HepG2 (cell line): ENCODE measurements around the gene USP7. TPM values are rescaled to one million over a fixed set of nuclear protein-coding genes. Genes with fewer than 3 reads are reported as not detected.

Experiments used
- CREB1 ChIP-seq, 2 experiments: fragments of 450-650 bp in 1 of 2; IDR thresholded peaks; 2 replicates each; pipeline ENCODE4 v1.6.1; 2016 to 2017; ENCODE audit warnings: control low read depth in 1 of 2, mild to moderate bottlenecking in 1 of 2, missing compliant biosample characterization in 1 of 2, missing genetic modification characterization in 1 of 2
- ERF ChIP-seq: IDR thresholded peaks from 2 replicates; pipeline ENCODE4 v1.6.1; 2018; ENCODE audit warnings: missing biosample characterization, missing genetic modification reagents
- FOXP1 ChIP-seq, 2 experiments: fragments of 450-650 bp in 1 of 2; IDR thresholded peaks; 2 replicates each; pipeline ENCODE4 v1.6.1; 2017 to 2018; ENCODE audit warnings: antibody characterized with exemption in 1 of 2
- GATAD2A ChIP-seq: IDR thresholded peaks from 2 replicates; pipeline ENCODE4 v1.6.1; 2016
- HNRNPL ChIP-seq: fragments of 200-400 bp; formaldehyde crosslinking; IDR thresholded peaks from 2 replicates; pipeline ENCODE4 v1.6.1; 2017; ENCODE audit warnings: mild to moderate bottlenecking, low read depth, low read length
- KLF15 ChIP-seq: sonication (generic); formaldehyde crosslinking; IDR thresholded peaks from 2 replicates; pipeline ENCODE4 v1.8.1; 2023; ENCODE audit warnings: borderline replicate concordance, mild to moderate bottlenecking, inconsistent platforms, missing genetic modification reagents, mixed read lengths
- KMT2A ChIP-seq: sonication (generic); formaldehyde crosslinking; IDR thresholded peaks from 2 replicates; pipeline ENCODE4 v1.4.0; 2020; ENCODE audit warnings: missing genetic modification reagents
- MED1 ChIP-seq: sonication (generic); formaldehyde crosslinking; IDR thresholded peaks from 2 replicates; pipeline ENCODE4 v1.4.0; 2020; ENCODE audit warnings: missing genetic modification reagents
- MIXL1 ChIP-seq: IDR thresholded peaks from 2 replicates; pipeline ENCODE4 v1.6.1; 2016
- MTF2 ChIP-seq: sonication (generic); formaldehyde crosslinking; IDR thresholded peaks from 2 replicates; pipeline ENCODE4 v1.5.0; 2020; ENCODE audit warnings: missing genetic modification reagents, borderline replicate concordance
- MXD4 ChIP-seq: IDR thresholded peaks from 2 replicates; pipeline ENCODE4 v1.6.1; 2016; ENCODE audit warnings: mild to moderate bottlenecking, missing biosample characterization, missing genetic modification reagents
- RAD21 ChIP-seq: fragments of 450-650 bp; formaldehyde crosslinking; IDR thresholded peaks from 2 replicates; pipeline ENCODE4 v1.5.0; 2020; ENCODE audit warnings: mild to moderate bottlenecking
- RFX5 ChIP-seq: IDR thresholded peaks from 2 replicates; pipeline ENCODE4 v1.6.1; 2011; ENCODE audit warnings: low read depth, low read length, improper control_type of control experiment
- RFXANK ChIP-seq: IDR thresholded peaks from 2 replicates; pipeline ENCODE4 v1.6.1; 2016
- SIN3A ChIP-seq: IDR thresholded peaks from 2 replicates; pipeline ENCODE4 v1.6.1; 2011; ENCODE audit warnings: low read depth, mild to moderate bottlenecking, control low read depth, low read length, borderline replicate concordance
- TGIF2 ChIP-seq: IDR thresholded peaks from 2 replicates; pipeline ENCODE4 v1.6.1; 2016; ENCODE audit warnings: control low read depth, missing compliant biosample characterization
- ZFAT ChIP-seq: sonication (generic); formaldehyde crosslinking; conservative IDR thresholded peaks from 2 replicates; pipeline ENCODE4 v1.8.1; 2023; ENCODE audit warnings: missing genetic modification reagents, inconsistent platforms
- ZFP36L1 ChIP-seq: sonication (generic); formaldehyde crosslinking; IDR thresholded peaks from 2 replicates; pipeline ENCODE4 v1.8.0; 2022; ENCODE audit warnings: mild to moderate bottlenecking, missing genetic modification reagents, moderate library complexity
- ZFP62 ChIP-seq: sonication (generic); formaldehyde crosslinking; IDR thresholded peaks from 2 replicates; pipeline ENCODE4 v1.4.0; 2020; ENCODE audit warnings: missing genetic modification reagents
- ZIK1 ChIP-seq: sonication (generic); formaldehyde crosslinking; IDR thresholded peaks from 2 replicates; pipeline ENCODE4 v1.5.0; 2020; ENCODE audit warnings: mild to moderate bottlenecking, low read depth, missing genetic modification reagents, borderline replicate concordance
- ZNF296 ChIP-seq: sonication (generic); formaldehyde crosslinking; conservative IDR thresholded peaks from 2 replicates; pipeline ENCODE4 v1.5.0; 2020; ENCODE audit warnings: mild to moderate bottlenecking, missing genetic modification reagents
- ZNF33B ChIP-seq: sonication (generic); formaldehyde crosslinking; IDR thresholded peaks from 2 replicates; pipeline ENCODE4 v1.5.1; 2020; ENCODE audit warnings: mild to moderate bottlenecking, missing genetic modification reagents
- ZNF556 ChIP-seq: sonication (generic); formaldehyde crosslinking; IDR thresholded peaks from 2 replicates; pipeline ENCODE4 v1.4.0; 2020; ENCODE audit warnings: mild to moderate bottlenecking, missing genetic modification reagents, borderline replicate concordance
- ZNF720 ChIP-seq: sonication (generic); formaldehyde crosslinking; IDR thresholded peaks from 2 replicates; pipeline ENCODE4 v1.4.0; 2020; ENCODE audit warnings: missing genetic modification reagents
- ZNF737 ChIP-seq: sonication (generic); formaldehyde crosslinking; IDR thresholded peaks from 2 replicates; pipeline ENCODE4 v1.5.0; 2020; ENCODE audit warnings: missing genetic modification reagents, mild to moderate bottlenecking, borderline replicate concordance
- polyA plus RNA-seq, 8 experiments: library from polyadenylated mRNA; depleted of rRNA in 3 of 8; stranded (reverse) in 7 of 8; unstranded in 1 of 8; fragments of >200 nt; fragmentation: Illumina TruSeq in 4 of 8; extraction: Trizol in 4 of 8; gene quantifications; 2 replicates each; pipeline versions ENCODE4 v1.2.1 to v1.2.3, GENCODE V29; 2011 to 2016; ENCODE audit warnings: low read depth in 4 of 8, missing spikeins in 1 of 8, mixed read lengths in 1 of 8; ENCODE audit not compliant: insufficient read depth in 1 of 8
- total RNA-seq, 5 experiments: library from RNA; depleted of rRNA; stranded (reverse); fragments of >200 nt; fragmentation: Illumina TruSeq; extraction: Trizol; gene quantifications; 2 replicates each; pipeline ENCODE4 v1.2.3, GENCODE V29; 2016; ENCODE audit warnings: low read depth in 1 of 5
- TF ChIP-seq, protein P1 (sequence below): IDR thresholded peaks from 2 replicates; pipeline ENCODE4 v1.6.1; 2016; ENCODE audit warnings: missing compliant biosample characterization, missing genetic modification reagents, borderline replicate concordance
- TF ChIP-seq, protein P2 (sequence below): sonication (generic); formaldehyde crosslinking; IDR thresholded peaks from 2 replicates; pipeline ENCODE4 v1.8.0; 2022; ENCODE audit warnings: missing genetic modification reagents, mild to moderate bottlenecking, moderate library complexity, borderline replicate concordance
- TF ChIP-seq, protein P3 (sequence below): sonication (generic); formaldehyde crosslinking; conservative IDR thresholded peaks from 2 replicates; pipeline ENCODE4 v1.4.0; 2020; ENCODE audit warnings: missing genetic modification reagents

The USP7 gene
- total and polyA plus RNA-seq, 2 of the 13 experiments (the other 11 are each of a cell fraction or from before 2014, with no cell fraction given), result 52.5 to 173 TPM

DNA sequence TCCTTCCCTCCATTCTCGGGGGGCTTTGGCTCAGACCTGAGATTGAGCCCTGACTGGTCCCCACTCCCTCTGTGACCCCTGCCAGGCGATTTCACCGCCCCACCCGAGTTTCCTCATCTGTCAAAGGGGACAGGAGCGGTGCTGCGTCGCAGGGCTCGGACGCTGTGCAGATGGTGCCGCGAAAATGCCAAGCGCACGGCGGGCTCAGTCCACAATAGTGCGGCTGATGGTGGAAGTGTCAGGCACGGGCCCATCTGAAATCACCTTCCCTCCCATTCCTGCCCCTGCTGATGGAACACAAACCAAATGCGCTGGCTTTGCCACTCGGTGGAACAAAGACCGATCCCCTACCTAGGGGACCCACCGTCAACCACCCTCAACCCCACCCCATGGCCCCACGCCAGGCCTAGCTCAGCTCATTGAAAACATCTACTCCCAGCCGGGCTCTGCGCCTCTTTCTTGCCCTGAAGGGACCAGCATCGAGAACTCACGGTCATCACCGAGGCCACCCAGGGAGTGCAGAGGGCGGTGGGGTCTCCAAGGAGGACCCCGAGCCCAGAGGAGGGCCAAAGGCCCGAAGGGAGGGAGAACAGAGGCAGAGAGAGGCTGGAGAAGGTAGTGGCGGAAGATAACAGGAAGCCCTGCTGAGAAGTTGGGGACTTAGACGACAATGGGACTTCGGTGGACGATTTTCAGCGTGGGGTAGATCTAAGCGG is 96.3 kb downstream of the USP7 start (continued):
- no peak for TF ChIP-seq FOXP1 (IDR thresholded peaks at IDR 0.05)
- no peak for TF ChIP-seq FOXP1 (CRISPR knock-in tag; IDR thresholded peaks at IDR 0.05)
- no peak for TF ChIP-seq MTF2 (CRISPR knock-in tag)
- TF ChIP-seq ZFP62 (CRISPR knock-in tag), result no peak
- TF ChIP-seq ZNF720 (CRISPR knock-in tag), result no peak
- TF ChIP-seq, protein P1, sequence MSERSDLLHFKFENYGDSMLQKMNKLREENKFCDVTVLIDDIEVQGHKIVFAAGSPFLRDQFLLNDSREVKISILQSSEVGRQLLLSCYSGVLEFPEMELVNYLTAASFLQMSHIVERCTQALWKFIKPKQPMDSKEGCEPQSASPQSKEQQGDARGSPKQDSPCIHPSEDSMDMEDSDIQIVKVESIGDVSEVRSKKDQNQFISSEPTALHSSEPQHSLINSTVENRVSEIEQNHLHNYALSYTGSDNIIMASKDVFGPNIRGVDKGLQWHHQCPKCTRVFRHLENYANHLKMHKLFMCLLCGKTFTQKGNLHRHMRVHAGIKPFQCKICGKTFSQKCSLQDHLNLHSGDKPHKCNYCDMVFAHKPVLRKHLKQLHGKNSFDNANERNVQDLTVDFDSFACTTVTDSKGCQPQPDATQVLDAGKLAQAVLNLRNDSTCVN, result no peak
- TF ChIP-seq, protein P2, sequence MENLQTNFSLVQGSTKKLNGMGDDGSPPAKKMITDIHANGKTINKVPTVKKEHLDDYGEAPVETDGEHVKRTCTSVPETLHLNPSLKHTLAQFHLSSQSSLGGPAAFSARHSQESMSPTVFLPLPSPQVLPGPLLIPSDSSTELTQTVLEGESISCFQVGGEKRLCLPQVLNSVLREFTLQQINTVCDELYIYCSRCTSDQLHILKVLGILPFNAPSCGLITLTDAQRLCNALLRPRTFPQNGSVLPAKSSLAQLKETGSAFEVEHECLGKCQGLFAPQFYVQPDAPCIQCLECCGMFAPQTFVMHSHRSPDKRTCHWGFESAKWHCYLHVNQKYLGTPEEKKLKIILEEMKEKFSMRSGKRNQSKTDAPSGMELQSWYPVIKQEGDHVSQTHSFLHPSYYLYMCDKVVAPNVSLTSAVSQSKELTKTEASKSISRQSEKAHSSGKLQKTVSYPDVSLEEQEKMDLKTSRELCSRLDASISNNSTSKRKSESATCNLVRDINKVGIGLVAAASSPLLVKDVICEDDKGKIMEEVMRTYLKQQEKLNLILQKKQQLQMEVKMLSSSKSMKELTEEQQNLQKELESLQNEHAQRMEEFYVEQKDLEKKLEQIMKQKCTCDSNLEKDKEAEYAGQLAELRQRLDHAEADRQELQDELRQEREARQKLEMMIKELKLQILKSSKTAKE, result no peak
- TF ChIP-seq MED1, result peak; percentile 29; the same call in 1 of the 2 replicates
- TF ChIP-seq ZFAT (CRISPR knock-in tag), result no peak
- no peak for TF ChIP-seq CREB1 (IDR thresholded peaks at IDR 0.05)
- TF ChIP-seq CREB1 (CRISPR knock-in tag; IDR thresholded peaks at IDR 0.05), result no peak
- no peak for TF ChIP-seq RAD21 (CRISPR knock-in tag)
- TF ChIP-seq ERF (CRISPR knock-in tag), result no peak
- TF ChIP-seq GATAD2A (CRISPR knock-in tag), result no peak
- no peak for TF ChIP-seq MIXL1 (CRISPR knock-in tag)
- peak; percentile 3 for TF ChIP-seq TGIF2
- TF ChIP-seq ZNF296 (CRISPR knock-in tag), result no peak
- TF ChIP-seq ZNF556 (CRISPR knock-in tag), result peak; percentile 77; the same call in 1 of the 2 replicates
- TF ChIP-seq RFXANK (CRISPR knock-in tag), result no peak
- no peak for TF ChIP-seq ZFP36L1 (CRISPR knock-in tag)
- peak; percentile 27; the same call in 1 of the 2 replicates for TF ChIP-seq ZNF33B (CRISPR knock-in tag)
- TF ChIP-seq HNRNPL, result peak; percentile 74; the same call in 1 of the 2 replicates
- TF ChIP-seq ZIK1 (CRISPR knock-in tag), result no peak
- no peak; the same call in 1 of the 2 replicates for TF ChIP-seq SIN3A
- 0 out of 2 replicates have a peak, but pooled peaks have one; percentile 9 for TF ChIP-seq KMT2A (CRISPR knock-in tag)
- no peak for TF ChIP-seq KLF15 (CRISPR knock-in tag)
- TF ChIP-seq ZNF737 (CRISPR knock-in tag), result 0 out of 2 replicates have a peak, but pooled peaks have one; percentile 19
- TF ChIP-seq, protein P3, sequence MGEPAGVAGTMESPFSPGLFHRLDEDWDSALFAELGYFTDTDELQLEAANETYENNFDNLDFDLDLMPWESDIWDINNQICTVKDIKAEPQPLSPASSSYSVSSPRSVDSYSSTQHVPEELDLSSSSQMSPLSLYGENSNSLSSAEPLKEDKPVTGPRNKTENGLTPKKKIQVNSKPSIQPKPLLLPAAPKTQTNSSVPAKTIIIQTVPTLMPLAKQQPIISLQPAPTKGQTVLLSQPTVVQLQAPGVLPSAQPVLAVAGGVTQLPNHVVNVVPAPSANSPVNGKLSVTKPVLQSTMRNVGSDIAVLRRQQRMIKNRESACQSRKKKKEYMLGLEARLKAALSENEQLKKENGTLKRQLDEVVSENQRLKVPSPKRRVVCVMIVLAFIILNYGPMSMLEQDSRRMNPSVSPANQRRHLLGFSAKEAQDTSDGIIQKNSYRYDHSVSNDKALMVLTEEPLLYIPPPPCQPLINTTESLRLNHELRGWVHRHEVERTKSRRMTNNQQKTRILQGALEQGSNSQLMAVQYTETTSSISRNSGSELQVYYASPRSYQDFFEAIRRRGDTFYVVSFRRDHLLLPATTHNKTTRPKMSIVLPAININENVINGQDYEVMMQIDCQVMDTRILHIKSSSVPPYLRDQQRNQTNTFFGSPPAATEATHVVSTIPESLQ (CRISPR knock-in tag), result no peak
- no peak for TF ChIP-seq RFX5
- TF ChIP-seq MXD4 (CRISPR knock-in tag), result no peak
